ENCODE data around the gene C9orf43. TPM values are rescaled to one million over a fixed set of nuclear protein-coding genes. Genes with fewer than 3 reads are reported as not detected.
"Not testable (repeated sequence)": the region's sequence is repeated elsewhere in the genome, so short reads cannot be mapped to it uniquely, and the experiment has no call there.

Gene C9orf43
- total RNA-seq, 4 donors from 2014 or later, result 0.54 to 2.5 (median 1.7) TPM; not detected in 1

DNA sequence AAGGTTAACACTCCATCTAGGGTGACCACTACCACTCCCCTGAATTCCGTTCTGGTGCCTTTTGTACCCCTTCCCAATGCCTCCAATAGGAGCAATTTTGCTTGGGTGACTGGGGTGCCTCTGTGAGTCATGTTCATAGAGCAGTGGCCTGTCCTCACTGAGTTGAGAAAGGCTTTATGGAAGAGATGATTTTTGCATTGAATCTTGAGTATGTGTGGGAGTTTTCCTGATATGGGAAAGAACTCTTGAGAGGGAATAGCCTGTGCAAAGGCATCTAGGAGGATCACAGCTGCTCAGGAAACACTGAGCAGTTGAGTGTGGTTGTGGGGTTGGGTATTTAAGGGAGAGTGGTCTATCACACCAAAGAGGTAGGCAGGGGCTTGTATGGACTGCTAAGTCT, 16.2 kb downstream of the C9orf43 start:
- Histone ChIP-seq H3K36me3 (no peaks in the 10 kb centered on the region), H3K4me3 (no peak overlapping the region), H3K27me3 (no peaks in the 10 kb centered on the region), H3K9me3 (no peaks in the 10 kb centered on the region), H3K27ac (no peak overlapping the region), H3K4me1 (no peaks in the 10 kb centered on the region)
- no peak for TF ChIP-seq POLR2AphosphoS5 (IDR thresholded peaks at IDR 0.05)
- TF ChIP-seq POLR2A (IDR thresholded peaks at IDR 0.05), result no peak
- no peak for TF ChIP-seq EP300 (IDR thresholded peaks at IDR 0.05)
- TF ChIP-seq, protein P1, sequence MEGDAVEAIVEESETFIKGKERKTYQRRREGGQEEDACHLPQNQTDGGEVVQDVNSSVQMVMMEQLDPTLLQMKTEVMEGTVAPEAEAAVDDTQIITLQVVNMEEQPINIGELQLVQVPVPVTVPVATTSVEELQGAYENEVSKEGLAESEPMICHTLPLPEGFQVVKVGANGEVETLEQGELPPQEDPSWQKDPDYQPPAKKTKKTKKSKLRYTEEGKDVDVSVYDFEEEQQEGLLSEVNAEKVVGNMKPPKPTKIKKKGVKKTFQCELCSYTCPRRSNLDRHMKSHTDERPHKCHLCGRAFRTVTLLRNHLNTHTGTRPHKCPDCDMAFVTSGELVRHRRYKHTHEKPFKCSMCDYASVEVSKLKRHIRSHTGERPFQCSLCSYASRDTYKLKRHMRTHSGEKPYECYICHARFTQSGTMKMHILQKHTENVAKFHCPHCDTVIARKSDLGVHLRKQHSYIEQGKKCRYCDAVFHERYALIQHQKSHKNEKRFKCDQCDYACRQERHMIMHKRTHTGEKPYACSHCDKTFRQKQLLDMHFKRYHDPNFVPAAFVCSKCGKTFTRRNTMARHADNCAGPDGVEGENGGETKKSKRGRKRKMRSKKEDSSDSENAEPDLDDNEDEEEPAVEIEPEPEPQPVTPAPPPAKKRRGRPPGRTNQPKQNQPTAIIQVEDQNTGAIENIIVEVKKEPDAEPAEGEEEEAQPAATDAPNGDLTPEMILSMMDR (IDR thresholded peaks at IDR 0.05), result no peak
- no CpG with 5 or more reads among the region's 1 CpG for WGBS, 2 donors (ENCODE audit: low coverage in 1 of 2)
- no peak for ATAC-seq

DNA sequence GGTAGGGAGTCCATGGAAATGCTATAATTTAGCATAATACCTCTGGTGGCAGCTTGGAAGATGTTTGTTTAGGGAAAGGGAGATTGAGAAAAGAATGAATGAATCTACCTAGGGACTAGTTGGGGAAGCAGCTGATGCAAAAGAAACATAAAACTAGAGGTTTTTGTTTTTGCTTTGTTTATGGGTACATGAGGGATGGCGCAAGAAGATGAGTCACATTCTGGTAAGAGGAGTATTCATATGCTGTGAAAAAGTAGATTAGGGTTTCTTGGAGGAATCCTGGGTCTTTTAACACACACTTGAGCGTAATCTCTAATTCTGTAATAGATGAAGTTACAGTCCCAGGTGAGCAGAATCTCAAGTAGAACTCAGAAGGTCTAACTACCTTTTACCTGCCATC, 17.1 kb downstream of the C9orf43 start:
- H3K9me3 ChIP-seq, result no peaks in the 10 kb centered on the region
- H3K36me3 ChIP-seq, result no peaks in the 10 kb centered on the region
- no peak for ATAC-seq
- H3K27ac ChIP-seq, result no peak overlapping the region
- no peaks in the 10 kb centered on the region for H3K27me3 ChIP-seq
- no peak for TF ChIP-seq POLR2A (IDR thresholded peaks at IDR 0.05)
- TF ChIP-seq POLR2AphosphoS5 (IDR thresholded peaks at IDR 0.05), result no peak
- no peak for TF ChIP-seq EP300 (IDR thresholded peaks at IDR 0.05)
- TF ChIP-seq, protein P1 (IDR thresholded peaks at IDR 0.05), result no peak
- H3K4me1 ChIP-seq, result no peaks in the 10 kb centered on the region
- H3K4me3 ChIP-seq, result no peak overlapping the region
- WGBS, 2 donors (ENCODE audit: low coverage in 1 of 2), result 100% methylated on average over 2 of the region's 2 CpGs

DNA sequence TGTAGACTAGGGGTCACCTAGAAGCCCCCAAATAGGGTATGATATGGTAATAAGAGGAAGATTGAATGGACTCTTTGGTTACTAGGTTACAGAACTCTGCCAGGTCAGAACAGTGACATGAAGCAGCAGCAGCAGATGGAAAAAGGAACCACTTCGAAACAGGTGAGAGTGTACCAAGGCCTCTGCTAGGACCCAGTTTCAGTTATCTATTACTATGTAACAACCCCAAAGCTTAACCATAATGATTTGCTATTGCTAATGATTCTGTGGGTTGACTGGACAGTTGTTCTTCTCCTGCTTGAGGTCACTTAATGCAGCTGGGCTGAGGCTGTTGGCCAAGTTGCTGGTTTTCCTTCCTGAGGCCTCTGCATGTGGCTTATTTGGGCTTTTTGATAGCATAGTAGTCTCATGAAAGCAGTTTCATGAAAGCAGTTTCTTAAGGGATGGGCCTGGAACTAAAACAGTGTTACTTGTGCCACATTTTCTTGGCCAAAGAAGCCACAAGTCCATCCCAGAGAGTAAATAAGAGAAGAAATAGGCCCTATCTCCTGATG, 17.6 kb downstream of the C9orf43 start:
- TF ChIP-seq POLR2AphosphoS5 (IDR thresholded peaks at IDR 0.05) (no peak), POLR2A (IDR thresholded peaks at IDR 0.05) (no peak), EP300 (IDR thresholded peaks at IDR 0.05) (no peak)
- TF ChIP-seq, protein P1 (IDR thresholded peaks at IDR 0.05), result no peak
- ATAC-seq, result no peak
- Histone ChIP-seq H3K36me3 (no peaks in the 10 kb centered on the region), H3K27ac (no peak overlapping the region), H3K27me3 (no peaks in the 10 kb centered on the region), H3K9me3 (no peaks in the 10 kb centered on the region), H3K4me3 (no peak overlapping the region), H3K4me1 (no peaks in the 10 kb centered on the region)
- 80 to 100% methylated on average over 1 of the region's 1 CpG for WGBS, 2 donors (ENCODE audit: low coverage in 1 of 2)

DNA sequence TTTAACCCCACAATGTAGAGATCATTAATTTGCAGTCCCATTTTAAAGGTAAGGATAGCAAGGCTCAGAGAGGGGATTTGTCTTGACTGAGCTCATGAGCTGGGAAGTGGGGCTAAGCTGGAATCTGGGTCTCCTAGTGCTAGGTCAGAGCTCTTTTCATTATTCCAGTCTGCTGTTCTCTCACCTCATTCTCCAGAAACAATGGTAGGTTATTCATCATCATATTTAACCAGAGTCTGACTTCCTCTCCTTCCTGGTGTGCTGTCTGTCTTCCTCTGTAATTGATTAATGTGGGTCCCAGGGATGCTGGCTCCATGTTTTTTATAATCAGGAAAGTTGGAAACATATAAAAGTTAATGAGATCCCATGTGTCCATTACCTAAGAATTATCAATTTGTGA, 20.6 kb downstream of the C9orf43 start:
- H3K27me3 ChIP-seq, result no peaks in the 10 kb centered on the region
- H3K9me3 ChIP-seq, result no peaks in the 10 kb centered on the region
- TF ChIP-seq POLR2AphosphoS5 (IDR thresholded peaks at IDR 0.05), result no peak
- TF ChIP-seq EP300 (IDR thresholded peaks at IDR 0.05), result no peak
- TF ChIP-seq POLR2A (IDR thresholded peaks at IDR 0.05), result no peak
- TF ChIP-seq, protein P1 (IDR thresholded peaks at IDR 0.05), result no peak
- H3K36me3 ChIP-seq, result no peaks in the 10 kb centered on the region
- no peaks in the 10 kb centered on the region for H3K4me1 ChIP-seq
- H3K4me3 ChIP-seq, result no peak overlapping the region
- no peak overlapping the region for H3K27ac ChIP-seq
- no peak for ATAC-seq

DNA sequence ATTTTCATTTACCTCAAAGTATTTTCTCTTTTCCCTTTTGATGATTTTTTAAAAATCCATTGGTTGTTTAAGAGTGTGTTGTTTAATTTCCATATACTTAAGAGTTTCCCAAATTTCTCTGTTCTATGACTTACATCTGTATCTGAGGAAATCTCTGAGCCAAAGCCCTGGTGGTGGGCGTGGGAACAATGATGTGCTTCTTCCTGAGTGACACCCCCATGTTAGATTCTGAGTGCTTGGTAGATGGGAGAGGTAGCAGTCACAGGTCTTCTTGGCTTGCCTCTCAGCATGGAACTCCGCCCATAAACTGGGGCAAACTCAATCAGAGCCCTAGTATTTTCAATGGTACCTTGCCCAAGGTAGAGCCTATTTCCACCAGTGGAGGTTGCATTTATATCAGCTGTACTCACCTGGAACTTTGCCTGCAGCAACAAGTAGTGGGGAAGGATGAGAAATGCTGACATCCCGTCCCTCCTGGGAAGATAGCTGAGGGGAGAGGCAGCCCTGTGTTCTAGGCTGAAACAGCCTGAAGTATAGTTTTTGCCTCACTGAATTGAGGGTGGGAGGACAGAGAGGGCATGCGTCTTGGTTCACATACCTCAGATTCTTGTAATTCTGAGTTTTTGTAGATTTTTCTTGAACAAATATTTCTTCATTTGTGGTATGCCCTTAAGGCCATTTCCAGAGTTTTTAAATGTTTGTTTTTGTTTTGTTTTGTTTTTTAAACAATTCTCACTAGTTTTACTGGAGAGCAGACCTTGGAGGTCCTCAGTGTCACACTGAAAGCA, 26.4 kb downstream of the C9orf43 start:
- no peak overlapping the region for H3K4me3 ChIP-seq
- no peaks in the 10 kb centered on the region for H3K9me3 ChIP-seq
- no peaks in the 10 kb centered on the region for H3K36me3 ChIP-seq
- H3K27me3 ChIP-seq, result no peaks in the 10 kb centered on the region
- WGBS, 2 donors (ENCODE audit: low coverage in 1 of 2), result 66 to 82% methylated on average over 3 to 4 of the region's 4 CpGs
- H3K4me1 ChIP-seq, result no peaks in the 10 kb centered on the region
- H3K27ac ChIP-seq, result no peak overlapping the region
- no peak for ATAC-seq
- TF ChIP-seq POLR2AphosphoS5 (IDR thresholded peaks at IDR 0.05) (no peak), POLR2A (IDR thresholded peaks at IDR 0.05) (no peak), EP300 (IDR thresholded peaks at IDR 0.05) (no peak)
- TF ChIP-seq, protein P1 (IDR thresholded peaks at IDR 0.05), result no peak

DNA sequence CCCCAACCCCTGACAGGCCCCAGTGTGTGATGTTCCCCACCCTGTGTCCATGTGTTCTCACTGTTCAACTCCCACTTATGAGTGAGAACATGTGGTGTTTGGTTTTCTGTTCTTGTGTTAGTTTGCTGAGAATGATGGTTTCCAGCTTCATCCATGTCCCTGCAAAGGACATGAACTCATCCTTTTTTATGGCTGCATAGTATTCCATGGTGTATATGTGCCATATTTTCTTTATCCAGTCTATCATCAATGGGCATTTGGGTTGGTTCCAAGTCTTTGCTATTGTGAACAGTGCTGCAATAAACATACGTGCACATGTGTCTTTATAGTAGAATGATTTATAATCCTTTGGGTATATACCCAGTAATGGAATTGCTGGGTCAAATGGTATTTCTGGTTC, 27.2 kb downstream of the C9orf43 start:
- WGBS, 2 donors (ENCODE audit: low coverage in 1 of 2), result 90 to 100% methylated on average over 1 of the region's 1 CpG

More for the DNA sequence above, 27.2 kb downstream of the C9orf43 start:
- H3K9me3 ChIP-seq, H3K27me3 ChIP-seq, H3K27ac ChIP-seq, H3K4me3 ChIP-seq, H3K36me3 ChIP-seq, ATAC-seq, H3K4me1 ChIP-seq: not testable (repeated sequence)

All from gastroesophageal sphincter (tissue), 4 donors.